OCI-LY7 (cell line): Measurements from ENCODE around the gene LRRC38. TPM values are rescaled to one million over a fixed set of nuclear protein-coding genes. Genes with fewer than 3 reads are reported as not detected.

Source experiments
- BruUV-seq: library from RNA; stranded (reverse); fragments of 400-500 nt; replicated peaks from 2 replicates; lab custom pipeline; 2021; lab: Mats Ljungman, UMichigan
- CTCF ChIA-PET: fragments of 300-600 bp; sonication (Branson Sonifier 250); formaldehyde crosslinking; loops from one replicate; lab custom pipeline; 2022; ENCODE audit warnings: antibody characterized with exemption; ENCODE audit not compliant: unreplicated experiment; lab: Charles Lee
- POLR2A ChIA-PET: fragments of 300-600 bp; sonication (Branson Sonifier 250); formaldehyde crosslinking; loops from one replicate; lab custom pipeline; 2022; ENCODE audit warnings: antibody characterized with exemption; lab: Charles Lee
- DNase-seq: peaks from one replicate; pipeline ENCODE4 v3.0.0-alpha.2; 2015; ENCODE audit warnings: low spot score
- H2AFZ ChIP-seq: fragments of 200-600 bp; sonication (generic), shearing (Covaris generic); 2 replicates; pipeline ENCODE4 v1.6.1; 2014; ENCODE audit warnings: mild to moderate bottlenecking, antibody characterized with exemption, low read length, moderate library complexity
- H3K27ac ChIP-seq: fragments of 200-600 bp; sonication (generic); 2 replicates; pipeline ENCODE4 v1.5.1; 2014; ENCODE audit warnings: mixed run types, low read depth, mild to moderate bottlenecking, moderate library complexity, low read length, inconsistent platforms; ENCODE audit not compliant: poor library complexity, severe bottlenecking
- H3K36me3 ChIP-seq: fragments of 200-600 bp; sonication (generic); 2 replicates; pipeline ENCODE4 v1.6.1; 2014; ENCODE audit warnings: mild to moderate bottlenecking, antibody characterized with exemption, low read length, moderate library complexity, mixed read lengths; ENCODE audit not compliant: insufficient read depth
- H3K4me1 ChIP-seq: fragments of 200-600 bp; sonication (generic); 2 replicates; pipeline ENCODE4 v1.5.1; 2014; ENCODE audit warnings: mild to moderate bottlenecking, low read length; ENCODE audit not compliant: insufficient read depth, poor library complexity, severe bottlenecking
- H3K4me2 ChIP-seq: fragments of 200-600 bp; sonication (generic); 2 replicates; pipeline ENCODE4 v1.6.1; 2014; ENCODE audit warnings: mild to moderate bottlenecking, low read length
- H3K4me3 ChIP-seq: fragments of 200-600 bp; sonication (generic); 2 replicates; pipeline ENCODE4 v1.5.1; 2014; ENCODE audit warnings: mild to moderate bottlenecking, low read depth, low read length; ENCODE audit not compliant: poor library complexity, severe bottlenecking
- H3K79me2 ChIP-seq: fragments of 200-600 bp; sonication (generic); 2 replicates; pipeline ENCODE4 v1.6.1; 2016; ENCODE audit warnings: low read depth, mild to moderate bottlenecking, low read length, moderate library complexity, mixed read lengths; ENCODE audit not compliant: insufficient read depth
- H3K9me2 ChIP-seq: fragments of 200-600 bp; sonication (generic); 2 replicates; pipeline ENCODE4 v1.6.1; 2016; ENCODE audit warnings: mild to moderate bottlenecking, low read length, mixed read lengths; ENCODE audit not compliant: insufficient read depth
- H3K9me3 ChIP-seq: fragments of 200-600 bp; sonication (generic); 2 replicates; pipeline ENCODE4 v1.6.1; 2014; ENCODE audit warnings: mild to moderate bottlenecking, mixed run types, low read length, mixed read lengths
- H4K20me1 ChIP-seq: fragments of 200-600 bp; sonication (generic); 2 replicates; pipeline ENCODE4 v1.6.1; 2014; ENCODE audit warnings: mild to moderate bottlenecking, antibody characterized with exemption, low read length, moderate library complexity, mixed read lengths; ENCODE audit not compliant: insufficient read depth
- EZH2phosphoT487 ChIP-seq: fragments of 200-600 bp; sonication (generic); IDR thresholded peaks from 2 replicates; pipeline ENCODE4 v1.6.1; 2018; ENCODE audit warnings: low read depth, borderline replicate concordance, mild to moderate bottlenecking, mixed run types, antibody characterized with exemption, low read length, moderate library complexity, mixed read lengths
- intact Hi-C: fragments of 100-400 bp; cut with micrococcal nuclease; formaldehyde crosslinking; loops from one replicate; pipeline ENCODE4 v1.10.0; 2022; ENCODE audit not compliant: unreplicated experiment
- total RNA-seq, 2 experiments: library from RNA; depleted of rRNA in 1 of 2; stranded (reverse); fragments of >200 nt in 1 of 2; shearing (Covaris generic) in 1 of 2; gene quantifications; 2 replicates each; pipeline ENCODE4 v1.2.3, GENCODE V29; 2014 to 2022
- TF ChIP-seq, protein P1 (sequence below): fragments of 200-600 bp; sonication (generic); conservative IDR thresholded peaks from 2 replicates; pipeline ENCODE4 v1.5.1; 2014; ENCODE audit warnings: mild to moderate bottlenecking, antibody characterized with exemption, low read length, moderate library complexity, mixed read lengths

The LRRC38 gene
- total RNA-seq, 2 experiments from 2014 or later: not detected

GRCh38 chr1:13517193-13517812 is 3.5 kb upstream of the LRRC38 start:
- intact Hi-C loops: loop anchor here (5.0 to 10.0 kb wide), 2 partner anchors 295 to 447 kb away; no protein-coding TSS in a partner anchor
- no TSS peak for BruUV-seq
- CTCF ChIA-PET: no interaction called here

DNA sequence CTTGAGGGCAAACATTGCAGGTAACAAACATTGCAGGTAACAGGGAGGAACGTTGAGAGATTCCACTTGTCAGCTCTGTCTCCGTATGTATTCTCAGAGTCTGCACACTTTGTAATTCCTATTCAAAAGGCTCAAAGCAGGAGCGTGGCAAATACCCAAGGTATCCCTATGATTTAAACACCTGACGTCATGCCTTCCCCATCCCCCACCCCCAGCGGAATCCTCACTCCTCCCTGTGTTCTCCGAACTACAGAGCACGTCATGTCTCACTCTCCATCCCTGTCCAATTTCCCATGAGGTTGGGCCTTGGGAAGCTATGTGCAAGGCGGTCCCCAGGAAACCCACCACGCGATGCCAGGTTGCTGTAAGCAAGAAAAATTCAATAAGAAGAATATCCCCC is 2.8 kb upstream of the LRRC38 start:
- TF ChIP-seq, protein P1, sequence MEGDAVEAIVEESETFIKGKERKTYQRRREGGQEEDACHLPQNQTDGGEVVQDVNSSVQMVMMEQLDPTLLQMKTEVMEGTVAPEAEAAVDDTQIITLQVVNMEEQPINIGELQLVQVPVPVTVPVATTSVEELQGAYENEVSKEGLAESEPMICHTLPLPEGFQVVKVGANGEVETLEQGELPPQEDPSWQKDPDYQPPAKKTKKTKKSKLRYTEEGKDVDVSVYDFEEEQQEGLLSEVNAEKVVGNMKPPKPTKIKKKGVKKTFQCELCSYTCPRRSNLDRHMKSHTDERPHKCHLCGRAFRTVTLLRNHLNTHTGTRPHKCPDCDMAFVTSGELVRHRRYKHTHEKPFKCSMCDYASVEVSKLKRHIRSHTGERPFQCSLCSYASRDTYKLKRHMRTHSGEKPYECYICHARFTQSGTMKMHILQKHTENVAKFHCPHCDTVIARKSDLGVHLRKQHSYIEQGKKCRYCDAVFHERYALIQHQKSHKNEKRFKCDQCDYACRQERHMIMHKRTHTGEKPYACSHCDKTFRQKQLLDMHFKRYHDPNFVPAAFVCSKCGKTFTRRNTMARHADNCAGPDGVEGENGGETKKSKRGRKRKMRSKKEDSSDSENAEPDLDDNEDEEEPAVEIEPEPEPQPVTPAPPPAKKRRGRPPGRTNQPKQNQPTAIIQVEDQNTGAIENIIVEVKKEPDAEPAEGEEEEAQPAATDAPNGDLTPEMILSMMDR: no peak
- TF ChIP-seq EZH2phosphoT487: no peak
- no peak overlapping the region for H3K4me2 ChIP-seq
- no peaks in the 10 kb centered on the region for H4K20me1 ChIP-seq
- no peaks in the 10 kb centered on the region for H3K36me3 ChIP-seq
- no peak overlapping the region for H3K4me3 ChIP-seq
- no peaks in the 10 kb centered on the region for H3K9me2 ChIP-seq
- no TSS peak for BruUV-seq
- ChIA-PET POLR2A (no interaction called here), CTCF (no interaction called here)
- H3K79me2 ChIP-seq: no peaks in the 10 kb centered on the region
- no peaks in the 10 kb centered on the region for H3K9me3 ChIP-seq
- no peaks in the 10 kb centered on the region for H3K4me1 ChIP-seq
- H2AFZ ChIP-seq: no peak overlapping the region
- intact Hi-C loops: loop anchor here (5.0 to 10.0 kb wide), 2 partner anchors 296 to 448 kb away; no protein-coding TSS in a partner anchor
- no peak for DNase-seq
- H3K27ac ChIP-seq: no peak overlapping the region

More at GRCh38 chr1:13517193-13517812, 3.5 kb upstream of the LRRC38 start:
- H3K27ac ChIP-seq: no peak overlapping the region
- no peaks in the 10 kb centered on the region for H3K79me2 ChIP-seq
- no peaks in the 10 kb centered on the region for H4K20me1 ChIP-seq
- H3K4me3 ChIP-seq: no peak overlapping the region
- H2AFZ ChIP-seq: no peak overlapping the region
- DNase-seq: peak; percentile 38
- H3K9me3 ChIP-seq: no peaks in the 10 kb centered on the region
- no peak for TF ChIP-seq EZH2phosphoT487
- TF ChIP-seq, protein P1: peak; percentile 71
- H3K9me2 ChIP-seq: no peaks in the 10 kb centered on the region
- POLR2A ChIA-PET: no interaction called here
- no peaks in the 10 kb centered on the region for H3K36me3 ChIP-seq
- no peak overlapping the region for H3K4me2 ChIP-seq
- H3K4me1 ChIP-seq: no peaks in the 10 kb centered on the region

DNA sequence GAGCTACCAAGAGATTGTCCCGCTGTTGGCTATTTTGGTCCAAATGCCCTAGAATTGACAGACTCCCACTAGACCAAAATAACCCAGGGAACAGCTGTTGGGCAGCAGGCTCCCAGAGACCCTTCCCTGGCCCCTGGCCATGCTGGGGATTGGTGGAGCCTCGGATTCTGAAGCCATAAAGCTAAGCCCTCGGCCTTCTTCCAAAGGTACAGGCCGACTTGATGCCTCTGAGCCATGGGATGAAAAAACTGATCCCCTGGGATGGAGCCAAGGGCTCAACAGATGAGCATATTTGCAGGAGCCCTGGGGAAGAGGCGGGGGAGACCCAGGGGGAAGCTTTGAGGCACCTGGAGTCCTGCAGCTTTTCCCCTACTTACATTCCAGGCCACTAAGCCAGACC is 1.0 kb upstream of the LRRC38 start:
- ChIA-PET POLR2A (no interaction called here), CTCF (no interaction called here)
- Histone ChIP-seq H3K4me2 (no peak overlapping the region), H3K9me2 (no peaks in the 10 kb centered on the region), H3K79me2 (no peaks in the 10 kb centered on the region), H3K27ac (no peak overlapping the region), H3K4me3 (no peak overlapping the region), H4K20me1 (no peaks in the 10 kb centered on the region), H3K36me3 (no peaks in the 10 kb centered on the region), H3K4me1 (peaks cover 4% of the 10 kb centered on the region), H2AFZ (no peak overlapping the region), H3K9me3 (no peaks in the 10 kb centered on the region)
- BruUV-seq: no TSS peak
- TF ChIP-seq, protein P1: no peak
- TF ChIP-seq EZH2phosphoT487: no peak
- intact Hi-C loops: loop anchor here (5.0 to 10.0 kb wide), 2 partner anchors 297 to 450 kb away; no protein-coding TSS in a partner anchor
- no peak for DNase-seq
